HepG2 (cell line): ENCODE data around the gene GPC4. TPM values are rescaled to one million over a fixed set of nuclear protein-coding genes. Genes with fewer than 3 reads are reported as not detected.

ENCODE experiments used
- ATAC-seq: fragments of 200-7000 bp; cut with Tn5 transposase; 3 replicates; pipeline ENCODE4 v1.9.1; 2020; ENCODE audit warnings: mild to moderate bottlenecking, moderate library complexity
- BruUV-seq: library from RNA; stranded (reverse); fragments of 400-500 nt; replicated peaks from 2 replicates; lab custom pipeline; 2021; lab: Mats Ljungman, UMichigan
- CTCF ChIA-PET: fragments of 300-600 bp; formaldehyde crosslinking; extraction: SDS; loops from one replicate; lab custom pipeline; 2021; ENCODE audit warnings: low total read pairs, inconsistent platforms, low intra/inter-chr PET ratio; lab: Yijun Ruan, JAX
- POLR2A ChIA-PET: fragments of 350-600 bp; sonication (Branson Sonifier 250); formaldehyde crosslinking; loops from one replicate; lab custom pipeline; 2020; ENCODE audit warnings: antibody characterized with exemption, inconsistent platforms; lab: Yijun Ruan, JAX
- DNase-seq: peaks from one replicate; pipeline ENCODE4 v3.0.0-alpha.2; 2015; ENCODE audit warnings: low spot score
- FAIRE-seq: peaks from 3 replicates; lab custom pipeline; 2011; peaks lifted over from hg19 to GRCh38; lab: Jason Lieb, UNC
- H2AFZ ChIP-seq: one replicate; pipeline ENCODE4 v1.6.1; 2011; ENCODE audit warnings: low read length, inconsistent platforms
- H3K27ac ChIP-seq: fragments of 300-600 bp; 3 replicates; pipeline ENCODE4 v1.8.0; 2011; ENCODE audit warnings: mixed run types, mild to moderate bottlenecking, mixed read lengths, low read length, inconsistent platforms; ENCODE audit not compliant: insufficient read depth; ENCODE audit errors: extremely low read length
- H3K27me3 ChIP-seq, 2 experiments: fragments of 200-600 bp in 1 of 2; 2 replicates in 1 of 2; 3 replicates in 1 of 2; pipeline versions ENCODE4 v1.6.0 to v1.8.0; 2011; ENCODE audit warnings: low read length in 2 of 2, mild to moderate bottlenecking in 2 of 2, moderate library complexity in 2 of 2, inconsistent platforms in 1 of 2; ENCODE audit not compliant: insufficient read depth in 2 of 2, control insufficient read depth in 1 of 2
- H3K36me3 ChIP-seq, 2 experiments: fragments of 200-600 bp in 1 of 2; replicated peaks in 1 of 2; 2 replicates in 1 of 2; 3 replicates in 1 of 2; pipeline versions ENCODE4 v1.5.1 to v1.8.0; 2011; ENCODE audit warnings: low read length in 2 of 2, inconsistent platforms in 1 of 2; ENCODE audit not compliant: insufficient read depth in 2 of 2, control insufficient read depth in 1 of 2
- H3K4me1 ChIP-seq: 2 replicates; pipeline ENCODE4 v1.5.1; 2012; ENCODE audit warnings: low read length, inconsistent platforms; ENCODE audit not compliant: insufficient read depth
- H3K4me2 ChIP-seq: 2 replicates; pipeline ENCODE4 v1.6.0; 2011; ENCODE audit warnings: low read depth, low read length, inconsistent platforms
- H3K4me3 ChIP-seq, 3 experiments: fragments of 200-600 bp in 1 of 3; sonication (generic), shearing (Covaris generic) in 1 of 3; replicated peaks in 1 of 3; 2 replicates each; pipeline ENCODE4 v1.5.1; 2011 to 2016; ENCODE audit warnings: low read length in 3 of 3, inconsistent platforms in 2 of 3, low read depth in 2 of 3, mild to moderate bottlenecking in 2 of 3, control low read depth in 1 of 3, mixed read lengths in 1 of 3; ENCODE audit not compliant: insufficient read depth in 1 of 3
- H3K79me2 ChIP-seq: one replicate; pipeline ENCODE4 v1.6.1; 2011; ENCODE audit warnings: low read length, inconsistent platforms; ENCODE audit not compliant: insufficient read depth
- H3K9ac ChIP-seq: 2 replicates; pipeline ENCODE4 v1.6.0; 2011; ENCODE audit warnings: mild to moderate bottlenecking, low read depth, low read length, inconsistent platforms; ENCODE audit not compliant: insufficient read depth
- H3K9me3 ChIP-seq: 2 replicates; pipeline ENCODE4 v1.5.1; 2012; ENCODE audit warnings: mild to moderate bottlenecking, low read length
- H4K20me1 ChIP-seq: 2 replicates; pipeline ENCODE4 v1.6.0; 2011; ENCODE audit warnings: inconsistent platforms, mild to moderate bottlenecking, low read length, moderate library complexity; ENCODE audit not compliant: insufficient read depth
- ARNT ChIP-seq: fragments of 450-650 bp; IDR thresholded peaks from 2 replicates; pipeline ENCODE4 v1.6.1; 2017
- ETV5 ChIP-seq: IDR thresholded peaks from 2 replicates; pipeline ENCODE4 v1.6.1; 2018; ENCODE audit warnings: missing biosample characterization, missing genetic modification reagents, inconsistent platforms, borderline replicate concordance
- MYPOP ChIP-seq: sonication (generic); formaldehyde crosslinking; IDR thresholded peaks from 2 replicates; pipeline ENCODE4 v1.8.1; 2023; ENCODE audit warnings: mild to moderate bottlenecking, moderate library complexity, missing genetic modification reagents
- NFAT5 ChIP-seq: sonication (generic); formaldehyde crosslinking; IDR thresholded peaks from 2 replicates; pipeline ENCODE4 v1.4.0; 2020; ENCODE audit warnings: missing genetic modification reagents
- THAP9 ChIP-seq: sonication (generic); formaldehyde crosslinking; IDR thresholded peaks from 2 replicates; pipeline ENCODE4; 2020; ENCODE audit warnings: missing genetic modification reagents, mild to moderate bottlenecking, borderline replicate concordance
- ZNF207 ChIP-seq: fragments of 450-650 bp; IDR thresholded peaks from 2 replicates; pipeline ENCODE4 v1.6.1; 2016; ENCODE audit warnings: antibody characterized with exemption, borderline replicate concordance
- ZNF234 ChIP-seq: sonication (generic); formaldehyde crosslinking; conservative IDR thresholded peaks from 2 replicates; pipeline ENCODE4 v1.5.1; 2020; ENCODE audit warnings: mild to moderate bottlenecking, missing genetic modification reagents
- ZNF619 ChIP-seq: sonication (generic); formaldehyde crosslinking; IDR thresholded peaks from 2 replicates; pipeline ENCODE4 v1.4.0; 2020; ENCODE audit warnings: mild to moderate bottlenecking, missing genetic modification reagents
- WGBS: methylation state at CpG from one replicate; pipeline ENCODE4 v1.1.6; 2017; ENCODE audit warnings: low lambda C conversion rate; 5-methylcytosine and 5-hydroxymethylcytosine counted together
- in situ Hi-C: cut with HindIII; loops from 2 replicates; pipeline ENCODE4 v1.10.0; 2017; ENCODE audit warnings: low pct_unique_long_range_greater_than_20kb; ENCODE audit not compliant: extremely low pct_ligation_motif_present
- intact Hi-C: fragments of 100-400 bp; cut with micrococcal nuclease; formaldehyde crosslinking; loops from one replicate; pipeline ENCODE4 v1.10.0; 2022; ENCODE audit not compliant: unreplicated experiment
- polyA plus RNA-seq, 8 experiments: library from polyadenylated mRNA; depleted of rRNA in 3 of 8; stranded (reverse) in 7 of 8; unstranded in 1 of 8; fragments of >200 nt; fragmentation: Illumina TruSeq in 4 of 8; extraction: Trizol in 4 of 8; gene quantifications; 2 replicates each; pipeline versions ENCODE4 v1.2.1 to v1.2.3, GENCODE V29; 2011 to 2016; ENCODE audit warnings: low read depth in 4 of 8, missing spikeins in 1 of 8, mixed read lengths in 1 of 8; ENCODE audit not compliant: insufficient read depth in 1 of 8
- total RNA-seq, 5 experiments: library from RNA; depleted of rRNA; stranded (reverse); fragments of >200 nt; fragmentation: Illumina TruSeq; extraction: Trizol; gene quantifications; 2 replicates each; pipeline ENCODE4 v1.2.3, GENCODE V29; 2016; ENCODE audit warnings: low read depth in 1 of 5

GPC4 gene
- total and polyA plus RNA-seq, 2 of the 13 experiments (the other 11 are each of a cell fraction or from before 2014, with no cell fraction given) = 0.29 to 0.38 TPM

GRCh38 chrX:133332737-133333136, 82.6 kb downstream of the GPC4 start:
- CTCF ChIA-PET = no interaction called here
- no peak for FAIRE-seq
- intact Hi-C loops (no loop called here), in situ Hi-C loops (no loop called here)
- Histone ChIP-seq H3K79me2 (no peaks in the 10 kb centered on the region), H2AFZ (no peak overlapping the region), H3K27ac (no peak overlapping the region), H4K20me1 (no peaks in the 10 kb centered on the region), H3K36me3 (no peaks in the 10 kb centered on the region), H3K4me3 (no peak overlapping the region), H3K9me3 (no peaks in the 10 kb centered on the region), H3K4me2 (no peak overlapping the region), H3K4me1 (no peaks in the 10 kb centered on the region), H3K27me3 (no peaks in the 10 kb centered on the region), H3K9ac (no peak overlapping the region)
- 0% methylated on average over 2 of the region's 4 CpGs for WGBS
- no peak for ATAC-seq
- POLR2A ChIA-PET = no interaction called here
- DNase-seq = no peak
- no peak for TF ChIP-seq ARNT
- TF ChIP-seq ETV5 = no peak
- TF ChIP-seq THAP9 = no peak
- TF ChIP-seq NFAT5 = no peak
- TF ChIP-seq MYPOP (CRISPR knock-in tag) = no peak
- TF ChIP-seq ZNF619 = no peak
- no peak for TF ChIP-seq ZNF207
- TF ChIP-seq ZNF234 (CRISPR knock-in tag) = no peak
- TF ChIP-seq, all 625 proteins: peak for 0
- BruUV-seq = no TSS peak
